CD4-positive, alpha-beta T cell (primary cell): Measurements from ENCODE around the gene CXorf58. TPM values are rescaled to one million over a fixed set of nuclear protein-coding genes. Genes with fewer than 3 reads are reported as not detected.

ENCODE experiments used
- ATAC-seq: fragments of 200-7000 bp; cut with Tn5 transposase; one replicate; pipeline ENCODE4 v1.10.0; 2022; ENCODE audit warnings: mild to moderate bottlenecking; ENCODE audit not compliant: poor library complexity
- CTCF ChIA-PET: fragments of 350-600 bp; sonication (Branson Sonifier 250); formaldehyde crosslinking; loops from one replicate; lab custom pipeline; 2021; ENCODE audit warnings: antibody characterized with exemption, inconsistent platforms; lab: Charles Lee
- POLR2A ChIA-PET: fragments of 350-600 bp; sonication (Branson Sonifier 250); formaldehyde crosslinking; loops from one replicate; lab custom pipeline; 2021; ENCODE audit warnings: antibody characterized with exemption, inconsistent platforms; lab: Charles Lee
- DNase-seq, 14 experiments: peaks; one replicate each; pipeline ENCODE4 v3.0.0-alpha.2; 2013 to 2020; ENCODE audit warnings: mixed read lengths in 2 of 14
- H3K27ac ChIP-seq, 2 donors: one replicate each; pipeline versions ENCODE4 v1.5.1 to v1.7.0; 2013; ENCODE audit warnings: low read length in 2 of 2, low read depth in 1 of 2, mild to moderate bottlenecking in 1 of 2
- H3K27me3 ChIP-seq, 2 experiments: 1 replicate in 1 of 2; 2 replicates in 1 of 2; pipeline versions ENCODE4 v1.6.1 to v1.7.0; 2013; ENCODE audit warnings: low read length in 2 of 2, control low read depth in 1 of 2, mild to moderate bottlenecking in 1 of 2, moderate library complexity in 1 of 2; ENCODE audit not compliant: insufficient read depth in 2 of 2, control insufficient read depth in 1 of 2
- H3K36me3 ChIP-seq: one replicate; pipeline ENCODE4 v1.6.1; 2013; ENCODE audit warnings: low read length, control low read depth; ENCODE audit not compliant: insufficient read depth
- H3K4me1 ChIP-seq: one replicate; pipeline ENCODE4 v1.6.1; 2013; ENCODE audit warnings: low read length, control low read depth; ENCODE audit not compliant: insufficient read depth
- H3K4me3 ChIP-seq: one replicate; pipeline ENCODE4 v1.5.1; 2013; ENCODE audit warnings: mild to moderate bottlenecking, low read length, moderate library complexity
- H3K9me3 ChIP-seq, 2 experiments: 1 replicate in 1 of 2; 2 replicates in 1 of 2; pipeline versions ENCODE4 v1.6.1 to v1.7.0; 2013; ENCODE audit warnings: low read length in 2 of 2, mild to moderate bottlenecking in 2 of 2, control low read depth in 1 of 2, moderate library complexity in 1 of 2; ENCODE audit not compliant: control insufficient read depth in 1 of 2, insufficient read depth in 1 of 2
- H3K27ac Mint-ChIP-seq: one replicate; pipeline ENCODE4 v1.8.0; 2020; ENCODE audit warnings: mixed read lengths
- H3K27me3 Mint-ChIP-seq: one replicate; pipeline ENCODE4 v1.8.0; 2021; ENCODE audit warnings: mixed read lengths
- H3K36me3 Mint-ChIP-seq: one replicate; pipeline ENCODE4 v1.8.0; 2021; ENCODE audit warnings: low read depth, mixed read lengths
- H3K4me1 Mint-ChIP-seq: one replicate; pipeline ENCODE4 v1.8.0; 2021; ENCODE audit warnings: low read depth, mixed read lengths
- H3K4me3 Mint-ChIP-seq: one replicate; pipeline ENCODE4 v1.8.0; 2020; ENCODE audit warnings: mild to moderate bottlenecking, mixed read lengths
- H3K9me3 Mint-ChIP-seq: one replicate; pipeline ENCODE4 v1.8.0; 2020; ENCODE audit warnings: mixed read lengths
- intact Hi-C, 2 experiments: fragments of 100-400 bp; cut with DNase I in 1 of 2; cut with micrococcal nuclease in 1 of 2; formaldehyde crosslinking; loops; one replicate each; pipeline versions ENCODE4 v1.15.1 to v1.9.0; 2023 to 2025; cut with DNase I, micrococcal nuclease
- total RNA-seq, 174 experiments: library from RNA in 2 of 174; stranded (reverse) in 2 of 174; gene quantifications; one replicate each; pipeline ENCODE4 v1.2.3 and lab custom pipeline; 2021 to 2026
- TF ChIP-seq, protein P1 (sequence below): fragments of 200-600 bp; IDR thresholded peaks from one replicate; pipeline ENCODE4 v1.8.0; 2022; ENCODE audit warnings: antibody characterized with exemption, mild to moderate bottlenecking

Gene CXorf58
- total RNA-seq, 2 experiments from 2014 or later = not detected

GRCh38 chrX:23904096-23904495 is 3.7 kb upstream of the CXorf58 start:
- Histone ChIP-seq H3K9me3 (no peaks in the 10 kb centered on the region), H3K27me3 (no peaks in the 10 kb centered on the region), H3K4me3 (no peak overlapping the region), H3K36me3 (no peaks in the 10 kb centered on the region), H3K4me1 (peaks cover 13% of the 10 kb centered on the region), H3K27ac (no peak overlapping the region)
- Mint-ChIP-seq H3K36me3 (no peaks in the 10 kb centered on the region), H3K27ac (no peak overlapping the region), H3K9me3 (no peaks in the 10 kb centered on the region), H3K4me3 (no peak overlapping the region), H3K27me3 (no peaks in the 10 kb centered on the region), H3K4me1 (peaks cover 15% of the 10 kb centered on the region)
- POLR2A ChIA-PET = interaction anchor here (0.9 kb wide), 1 partner anchor 122 kb away, joined by 3 read pairs; the partner anchor contains the start of gene SAT1
- TF ChIP-seq, protein P1, sequence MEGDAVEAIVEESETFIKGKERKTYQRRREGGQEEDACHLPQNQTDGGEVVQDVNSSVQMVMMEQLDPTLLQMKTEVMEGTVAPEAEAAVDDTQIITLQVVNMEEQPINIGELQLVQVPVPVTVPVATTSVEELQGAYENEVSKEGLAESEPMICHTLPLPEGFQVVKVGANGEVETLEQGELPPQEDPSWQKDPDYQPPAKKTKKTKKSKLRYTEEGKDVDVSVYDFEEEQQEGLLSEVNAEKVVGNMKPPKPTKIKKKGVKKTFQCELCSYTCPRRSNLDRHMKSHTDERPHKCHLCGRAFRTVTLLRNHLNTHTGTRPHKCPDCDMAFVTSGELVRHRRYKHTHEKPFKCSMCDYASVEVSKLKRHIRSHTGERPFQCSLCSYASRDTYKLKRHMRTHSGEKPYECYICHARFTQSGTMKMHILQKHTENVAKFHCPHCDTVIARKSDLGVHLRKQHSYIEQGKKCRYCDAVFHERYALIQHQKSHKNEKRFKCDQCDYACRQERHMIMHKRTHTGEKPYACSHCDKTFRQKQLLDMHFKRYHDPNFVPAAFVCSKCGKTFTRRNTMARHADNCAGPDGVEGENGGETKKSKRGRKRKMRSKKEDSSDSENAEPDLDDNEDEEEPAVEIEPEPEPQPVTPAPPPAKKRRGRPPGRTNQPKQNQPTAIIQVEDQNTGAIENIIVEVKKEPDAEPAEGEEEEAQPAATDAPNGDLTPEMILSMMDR = no peak
- no peak for DNase-seq
- intact Hi-C loops = loop anchor here (5.0 to 10.0 kb wide), 2 partner anchors 251 to 1767 kb away; no protein-coding TSS in a partner anchor
- CTCF ChIA-PET = no interaction called here
- ATAC-seq = no peak

GRCh38 chrX:23907111-23907497 is 702 bp upstream of the CXorf58 start:
- Histone ChIP-seq H3K9me3 (no peaks in the 10 kb centered on the region), H3K27me3 (no peaks in the 10 kb centered on the region), H3K27ac (peak overlapping the region; percentile 75 to 81), H3K36me3 (no peaks in the 10 kb centered on the region), H3K4me3 (peak overlapping the region; percentile 61), H3K4me1 (peaks cover 13% of the 10 kb centered on the region)
- peak in 1 of 14 experiments; percentile 5 for DNase-seq
- ChIA-PET POLR2A (interaction anchor here (0.8 to 4.3 kb wide), 7 partner anchors 11 to 243 kb away, joined by 3 to 60 read pairs (median 6); partner anchors contain the start of genes EIF2S3, KLHL15, PRDX4 and SAT1), CTCF (interaction anchor here (0.6 to 2.6 kb wide), 6 partner anchors 31 to 164 kb away, joined by 3 to 43 read pairs (median 6); partner anchors contain the start of genes ACOT9, EIF2S3, KLHL15 and SAT1)
- H3K27me3 Mint-ChIP-seq = no peaks in the 10 kb centered on the region
- intact Hi-C loops = loop anchor here (1.0 to 10.0 kb wide), 5 partner anchors 24 to 335 kb away; partner anchors contain the start of gene SAT1 (in 1 of the 2)
- H3K36me3 Mint-ChIP-seq = no peaks in the 10 kb centered on the region
- H3K4me1 Mint-ChIP-seq = peaks cover 15% of the 10 kb centered on the region
- no peak for ATAC-seq
- H3K4me3 Mint-ChIP-seq = peak overlapping the region; percentile 92
- H3K9me3 Mint-ChIP-seq = no peaks in the 10 kb centered on the region
- TF ChIP-seq, protein P1 = no peak
- peak overlapping the region; percentile 96 for H3K27ac Mint-ChIP-seq

DNA sequence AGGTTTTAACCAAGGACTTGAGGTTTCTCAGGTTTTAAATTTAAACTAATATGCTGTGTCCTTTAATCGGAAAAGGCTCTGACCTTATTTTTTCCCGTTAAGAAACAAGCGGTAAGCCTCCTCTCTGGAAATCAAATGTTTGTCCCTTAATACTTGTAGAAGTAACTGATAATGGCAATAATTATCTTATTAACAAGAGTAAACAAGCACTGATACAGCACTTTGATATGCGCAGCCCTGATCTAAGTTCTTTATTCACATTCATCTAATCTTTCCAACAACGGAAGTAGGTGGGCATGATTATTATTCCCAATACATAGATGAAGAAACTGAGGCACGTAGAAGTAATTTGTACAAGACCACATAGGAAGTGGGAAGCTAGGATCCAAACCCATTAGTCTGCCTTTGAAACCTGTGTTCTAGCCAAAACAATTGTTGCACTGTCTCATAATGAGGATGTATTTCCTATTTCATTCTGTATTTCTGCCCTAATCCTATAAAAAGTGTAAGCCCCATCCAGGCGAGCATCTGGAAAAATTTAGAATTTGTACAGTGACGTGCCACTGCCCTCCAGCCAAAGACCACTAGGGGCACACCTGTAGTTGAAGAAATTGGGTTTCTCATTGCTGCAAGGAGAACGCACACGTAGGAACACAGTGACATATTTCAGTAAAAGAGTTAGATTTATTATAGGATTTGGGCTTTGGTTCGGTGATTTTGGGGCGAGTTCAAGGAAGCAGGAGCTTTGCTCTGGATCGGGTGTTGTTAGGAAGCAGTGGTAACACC is 606 bp downstream of the CXorf58 start:
- Mint-ChIP-seq H3K27me3 (no peaks in the 10 kb centered on the region), H3K9me3 (no peaks in the 10 kb centered on the region), H3K4me1 (peaks cover 15% of the 10 kb centered on the region), H3K27ac (peak overlapping the region; percentile 96), H3K36me3 (no peaks in the 10 kb centered on the region), H3K4me3 (peak overlapping the region; percentile 92)
- Histone ChIP-seq H3K27me3 (no peaks in the 10 kb centered on the region), H3K27ac (peak overlapping the region; percentile 45 to 84), H3K9me3 (no peaks in the 10 kb centered on the region), H3K4me3 (peak overlapping the region; percentile 61), H3K36me3 (no peaks in the 10 kb centered on the region), H3K4me1 (peaks cover 13% of the 10 kb centered on the region)
- ChIA-PET POLR2A (interaction anchor here (0.6 to 4.3 kb wide), 8 partner anchors 44 to 240 kb away, joined by 3 to 60 read pairs (median 6); partner anchors contain the start of genes EIF2S3, KLHL15 and SAT1), CTCF (interaction anchor here (0.7 to 2.6 kb wide), 13 partner anchors 18 to 241 kb away, joined by 3 to 43 read pairs (median 4); partner anchors contain the start of genes EIF2S3, KLHL15, PRDX4 and SAT1)
- no peak for ATAC-seq
- intact Hi-C loops = loop anchor here (1.0 to 10.0 kb wide), 8 partner anchors 45 to 334 kb away; partner anchors contain the start of genes EIF2S3 (in 1 of the 2) and SAT1 (in 1 of the 2)
- DNase-seq = peak in 3 of 14 experiments; percentile 9 to 40 (median 34)
- TF ChIP-seq, protein P1 = no peak
